RPMI7951 (cell line): ENCODE measurements around the gene MNAT1. TPM values are rescaled to one million over a fixed set of nuclear protein-coding genes. Genes with fewer than 3 reads are reported as not detected.

ENCODE experiments used
- total RNA-seq: library from RNA; depleted of rRNA; stranded (reverse); fragments of >200 nt; shearing (Covaris generic); gene quantifications from 2 replicates; pipeline ENCODE4 v1.2.3, GENCODE V29; 2014; rRNA removed

MNAT1 gene
- total RNA-seq, 1 experiment from 2014 or later: 75.5 TPM

Other genes with a start within 250 kb of the MNAT1 start
- not detected in 2 replicates for gene C14orf39, start 248.7 kb upstream of the MNAT1 start, total RNA-seq
- not detected in 2 replicates for gene SIX6, start 225.6 kb upstream of the MNAT1 start, total RNA-seq
- gene SIX1, start 85.3 kb upstream of the MNAT1 start, total RNA-seq: 6.7 and 7.7 TPM in 2 replicates
- gene SIX4, start 10.4 kb upstream of the MNAT1 start, total RNA-seq: 4.1 and 4.5 TPM in 2 replicates
- gene TRMT5, start 246.3 kb downstream of the MNAT1 start, total RNA-seq: 9.9 and 12.9 TPM in 2 replicates
- gene SLC38A6, start 246.5 kb downstream of the MNAT1 start, total RNA-seq: 26.9 and 28.3 TPM in 2 replicates